Stimulated activated CD4-positive, alpha-beta T cell treated with anti-CD3 and anti-CD28 coated beads, Interleukin-1b, Interleukin-23, amount 100 ng/mL, for 4 hours (primary cell): Measurements from ENCODE around the gene RNMT.

Experiments used
- DNase-seq, 2 donors: peaks; one replicate each; pipeline ENCODE4 v3.0.0-alpha.2; 2020; ENCODE audit warnings: low read depth in 2 of 2

The RNMT gene

GRCh38 chr18:13811993-13812392 lies 85.5 kb downstream of the RNMT start:
- no peak for DNase-seq

- DNase-seq = peak; percentile 46 to 48
Measured at GRCh38 chr18:13813271-13813849, 86.9 kb downstream of the RNMT start.
